COR-L47 (cell line): ENCODE data around the gene NCKAP1.
A peak's percentile ranks its signal among the peaks of the same experiment; 100 is the strongest.

Experiments
- DNase-seq: peaks from one replicate; lab custom pipeline; 2025; lab: John Stamatoyannopoulos, UW

The NCKAP1 gene

DNA sequence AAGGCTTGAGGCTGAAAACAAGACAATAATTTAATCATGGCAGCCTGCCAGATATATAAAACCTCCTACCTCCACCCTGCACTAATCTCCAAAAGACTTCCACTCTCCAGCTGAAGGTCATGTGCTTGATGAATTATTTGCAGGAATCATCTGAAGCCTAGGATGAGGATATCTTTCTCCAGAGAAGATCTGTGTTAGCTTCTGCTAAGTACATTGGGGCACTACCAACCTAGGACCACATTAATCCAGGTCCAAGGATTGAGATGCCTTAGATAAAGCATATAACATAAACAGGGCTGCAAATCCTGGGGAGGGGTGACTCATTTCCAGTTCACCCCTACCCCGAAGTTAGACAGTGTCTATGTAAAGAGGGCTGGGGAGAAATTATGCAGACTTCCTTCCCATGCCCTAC lies 91.3 kb downstream of the NCKAP1 start:
- DNase-seq = peak; percentile 52

DNA sequence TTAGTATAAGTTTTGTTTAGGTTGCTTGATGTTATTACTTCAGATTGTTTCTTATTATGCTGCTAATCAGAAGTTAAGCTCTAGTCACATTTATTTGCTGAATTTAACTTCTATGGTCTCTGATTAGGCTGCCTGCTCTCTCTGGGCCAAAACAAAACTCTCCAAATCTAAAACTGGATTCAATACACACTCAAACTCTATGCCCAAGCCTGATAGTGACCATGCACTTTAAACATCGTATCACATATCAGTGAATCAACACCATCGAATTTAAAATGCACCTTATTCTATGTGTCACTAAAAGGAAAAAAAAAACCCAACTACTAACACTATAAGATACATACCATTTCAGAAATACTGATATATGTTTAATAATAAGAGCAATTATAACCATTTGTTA lies 94.9 kb downstream of the NCKAP1 start:
- DNase-seq = no peak

DNA sequence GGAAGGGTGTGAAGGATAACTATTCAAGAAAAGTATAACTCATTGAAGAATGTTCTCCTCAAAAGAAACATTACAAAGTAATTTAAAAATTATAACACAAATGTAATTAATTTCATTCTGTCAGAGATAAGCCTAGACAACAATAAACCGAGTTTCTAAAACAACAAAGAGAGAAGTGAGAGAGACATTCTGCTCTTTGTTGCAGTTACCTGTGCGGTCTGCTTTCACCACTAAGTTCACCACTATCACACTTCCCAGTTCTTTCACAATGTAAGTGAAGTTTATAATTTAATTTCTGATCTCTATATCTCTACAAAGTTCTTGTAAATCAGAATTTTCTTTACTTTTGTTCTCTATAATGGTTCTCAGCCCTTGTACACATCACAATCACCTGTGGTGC lies 95.5 kb downstream of the NCKAP1 start:
- no peak for DNase-seq

DNA sequence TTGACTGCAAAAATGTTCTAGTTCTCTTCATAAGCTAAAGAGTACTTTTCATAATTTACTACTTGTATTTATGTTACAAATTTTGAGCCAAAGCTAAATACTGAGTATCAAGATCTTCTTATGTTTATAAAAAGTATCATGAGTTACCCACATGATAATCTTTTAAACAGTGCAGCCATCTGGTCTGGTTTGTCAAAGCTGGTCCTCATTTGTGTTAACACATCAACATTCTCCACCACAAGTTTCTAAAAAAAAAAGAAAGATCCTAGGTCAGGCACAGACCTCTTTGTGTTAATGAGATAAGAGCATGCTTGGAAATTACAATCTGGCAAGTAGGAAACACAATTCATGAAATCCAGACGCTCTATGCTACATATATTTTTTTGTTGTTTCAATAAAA lies 96.3 kb downstream of the NCKAP1 start:
- DNase-seq = no peak

- no peak for DNase-seq
These were observed 97.0 kb downstream of the NCKAP1 start for GRCh38 chr2:182941121-182941722.

DNA sequence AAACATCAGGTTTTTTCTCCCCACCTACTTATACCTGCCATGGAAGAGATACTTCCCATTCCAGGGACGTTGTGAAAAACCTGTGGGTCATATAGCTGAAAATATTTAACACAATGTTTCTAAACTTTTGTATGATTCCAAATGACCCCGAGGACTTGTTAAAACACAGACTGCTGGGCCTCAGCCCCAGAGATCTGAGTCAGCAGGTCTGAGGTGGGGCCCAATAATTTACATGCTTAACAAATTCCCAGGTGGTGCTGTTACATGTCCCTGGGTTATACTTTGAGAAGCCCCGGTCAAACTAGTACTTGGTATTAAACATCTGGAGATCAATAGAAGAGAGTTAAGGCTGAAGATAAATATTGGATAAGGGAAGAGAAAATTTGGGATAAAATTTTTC lies 100.4 kb downstream of the NCKAP1 start:
- no peak for DNase-seq

DNA sequence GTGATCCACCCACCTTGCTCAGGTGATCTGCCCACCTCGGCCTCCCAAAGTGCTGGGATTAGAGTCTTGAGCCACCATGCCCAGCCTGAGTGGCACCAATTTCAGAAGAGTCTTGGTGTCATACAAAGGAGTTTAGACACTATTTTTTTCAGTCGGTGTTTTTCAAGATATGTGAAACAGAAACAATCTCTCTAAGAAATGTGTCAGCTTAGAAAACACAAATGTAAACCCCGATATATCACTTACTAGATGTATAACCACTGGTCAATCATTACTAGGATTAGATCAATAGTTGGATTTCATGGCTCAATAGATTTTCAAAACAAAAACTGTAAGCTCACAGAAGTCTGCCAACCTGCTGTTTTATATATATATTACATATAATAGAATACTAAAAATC lies 104.6 kb downstream of the NCKAP1 start:
- no peak for DNase-seq

DNA sequence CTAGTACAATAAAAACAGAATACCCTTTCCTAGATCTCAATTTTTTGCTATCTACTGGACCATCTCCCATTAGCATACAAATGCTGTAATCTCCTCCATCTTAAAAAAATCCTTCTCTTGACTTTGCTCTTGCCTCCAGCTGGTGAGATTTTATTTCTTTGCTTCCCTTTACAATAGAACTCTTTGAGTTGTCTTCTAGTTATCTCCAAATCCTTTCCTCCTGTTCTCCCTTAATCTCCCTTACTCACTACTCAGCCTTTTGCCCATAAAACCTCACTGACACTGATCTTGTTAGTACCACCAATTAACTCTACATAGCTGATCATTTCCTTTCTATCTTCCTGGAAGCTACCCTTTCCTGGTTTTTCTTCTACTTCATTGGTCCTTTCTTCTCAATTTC lies 108.3 kb downstream of the NCKAP1 start:
- no peak for DNase-seq

DNA sequence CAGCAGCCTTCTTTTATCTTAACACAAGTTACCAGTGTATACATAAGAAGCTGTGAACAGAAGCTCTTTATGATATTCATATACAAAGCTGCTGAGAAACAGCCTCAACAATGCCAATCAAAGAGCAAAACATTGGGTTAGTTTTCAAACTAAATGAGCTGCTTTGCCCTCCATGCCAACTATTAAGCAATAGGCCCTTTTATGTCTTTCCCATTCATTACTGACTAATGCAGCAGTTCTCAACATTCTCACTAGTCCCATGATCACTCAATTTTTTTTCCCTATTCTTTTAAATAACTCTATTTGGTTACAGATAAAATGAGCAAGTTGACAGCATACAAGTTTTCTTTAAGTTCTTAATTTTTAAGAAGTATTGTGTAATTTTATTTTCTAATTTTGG lies 114.0 kb downstream of the NCKAP1 start:
- DNase-seq = no peak

DNA sequence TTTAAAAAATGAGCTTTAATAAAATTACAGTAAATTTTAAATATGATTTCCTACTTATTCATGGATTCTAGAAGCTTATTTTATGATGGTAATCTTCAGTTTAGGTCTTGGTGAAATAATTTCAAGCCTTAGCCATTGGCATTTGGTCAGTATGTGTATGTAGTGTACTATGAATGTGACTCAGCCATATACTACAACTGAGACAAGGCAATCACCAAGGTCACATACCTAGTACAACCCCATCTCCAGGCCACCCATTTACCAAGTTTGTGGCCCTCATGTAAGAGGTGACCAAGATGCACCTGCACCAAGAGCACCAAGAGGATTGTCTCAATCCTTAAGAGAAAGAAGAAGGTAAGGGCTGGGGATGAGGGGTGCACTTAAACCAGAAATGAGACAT lies 117.0 kb downstream of the NCKAP1 start:
- no peak for DNase-seq

DNA sequence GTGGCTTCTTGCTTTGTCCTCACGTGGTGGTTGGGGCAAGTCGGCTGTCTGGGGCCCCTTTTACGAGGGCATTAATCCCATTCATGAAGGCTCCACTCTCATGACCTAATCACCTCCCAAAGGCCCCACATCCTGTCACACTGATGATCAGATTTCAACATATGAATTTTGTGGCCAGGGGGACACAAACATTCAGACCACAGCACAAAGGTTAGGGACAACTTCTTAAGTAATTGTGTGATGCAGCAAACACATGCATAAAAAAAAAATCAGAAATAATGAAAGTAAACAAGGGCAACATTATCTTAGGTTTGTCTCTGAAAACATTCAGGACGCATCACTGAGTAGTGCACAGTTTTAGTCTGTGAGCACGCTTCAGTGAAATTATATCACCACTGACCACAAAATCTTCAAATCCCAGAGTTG lies 117.6 kb downstream of the NCKAP1 start:
- no peak for DNase-seq

- no peak for DNase-seq
These were observed 118.2 kb downstream of the NCKAP1 start for GRCh38 chr2:182920089-182920488.

GRCh38 chr2:182918961-182919652 lies 119.2 kb downstream of the NCKAP1 start:
- no peak for DNase-seq

DNA sequence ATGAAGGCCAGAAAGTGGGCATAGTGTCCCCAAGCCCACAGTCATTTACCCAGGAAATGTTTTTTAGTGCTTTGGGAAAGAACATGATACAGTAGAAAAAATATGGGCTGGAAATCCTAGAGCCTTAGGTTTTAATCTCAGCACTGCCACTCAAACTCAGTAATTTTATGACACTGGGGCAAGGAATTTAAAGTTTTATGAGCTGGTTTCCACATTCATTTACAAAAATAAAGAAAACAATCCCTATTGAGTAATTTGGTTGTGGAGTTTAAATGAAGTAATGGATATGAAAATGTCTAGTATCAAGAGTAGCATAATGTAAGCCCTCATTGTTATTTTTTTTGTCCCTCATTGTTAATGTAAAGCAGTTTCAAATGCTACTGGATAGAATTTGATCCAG lies 120.3 kb downstream of the NCKAP1 start:
- no peak for DNase-seq

- DNase-seq = no peak
These were observed 121.8 kb downstream of the NCKAP1 start for GRCh38 chr2:182916417-182916816.

- DNase-seq = no peak
These were observed 122.6 kb downstream of the NCKAP1 start for GRCh38 chr2:182915369-182916326.

DNA sequence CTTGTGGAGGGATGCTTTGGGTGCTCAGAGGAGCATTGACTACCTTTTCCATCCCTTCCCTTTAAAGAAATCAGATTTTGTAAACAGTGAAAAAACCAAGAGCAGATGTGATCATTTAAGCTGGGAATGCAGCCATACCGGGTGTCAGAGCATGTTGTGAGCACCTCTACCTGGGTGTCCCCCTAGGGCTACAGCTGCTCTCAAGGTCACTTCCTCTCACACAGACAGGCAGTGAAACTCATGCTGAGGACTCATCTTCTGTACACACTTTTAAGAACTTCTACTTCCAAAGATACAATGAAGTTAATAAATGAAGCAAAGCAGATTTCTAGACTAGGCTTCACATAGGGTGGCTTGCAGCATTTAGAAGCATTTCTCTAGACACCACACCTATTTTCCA lies 123.4 kb downstream of the NCKAP1 start:
- no peak for DNase-seq

GRCh38 chr2:182913064-182913463 lies 125.2 kb downstream of the NCKAP1 start:
- DNase-seq = no peak

- no peak for DNase-seq
These were observed 125.7 kb downstream of the NCKAP1 start for GRCh38 chr2:182912518-182912915.

GRCh38 chr2:182911813-182912517 lies 126.3 kb downstream of the NCKAP1 start:
- DNase-seq = no peak

DNA sequence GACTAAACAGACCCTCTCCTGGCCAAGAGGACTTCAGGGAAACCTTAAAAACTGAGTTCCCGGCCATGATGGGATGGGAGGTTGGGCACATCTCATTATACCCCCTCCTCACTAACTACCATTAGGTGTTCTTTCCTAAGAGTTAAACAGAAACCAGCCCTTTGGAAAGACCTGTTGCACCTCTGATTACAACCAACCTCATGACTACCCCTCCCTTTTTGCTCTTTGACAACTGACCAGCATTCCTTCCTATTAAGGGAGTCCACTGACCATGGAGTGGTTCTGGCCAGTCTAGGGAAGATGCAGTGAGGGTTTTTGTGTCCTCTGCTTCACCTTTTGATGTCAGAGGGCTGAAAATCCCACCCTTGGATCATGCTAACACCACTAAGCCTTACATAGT lies 127.3 kb downstream of the NCKAP1 start:
- no peak for DNase-seq
